Loucy (cell line): ENCODE data around the gene PGAP6.
A peak's percentile ranks its signal among the peaks of the same experiment; 100 is the strongest.

Experiments
- H2AFZ ChIP-seq: fragments of 200-600 bp; sonication (generic); 2 replicates; pipeline ENCODE4 v1.6.0; 2016; ENCODE audit warnings: antibody characterized with exemption, mild to moderate bottlenecking, low read length, moderate library complexity
- H3F3A ChIP-seq: fragments of 200-600 bp; 2 replicates; pipeline ENCODE4 v1.6.0; 2016; ENCODE audit warnings: antibody characterized with exemption, low read depth, mild to moderate bottlenecking
- H3K27me3 ChIP-seq: fragments of 200-600 bp; sonication (generic); 2 replicates; pipeline ENCODE4 v1.6.1; 2014; ENCODE audit warnings: low read length, mild to moderate bottlenecking; ENCODE audit not compliant: insufficient read depth, poor library complexity, severe bottlenecking
- H3K36me3 ChIP-seq: fragments of 200-600 bp; sonication (generic); 2 replicates; pipeline ENCODE4 v1.6.1; 2016; ENCODE audit warnings: low read length; ENCODE audit not compliant: insufficient read depth
- H3K4me1 ChIP-seq: fragments of 200-600 bp; sonication (generic); 2 replicates; pipeline ENCODE4 v1.5.1; 2014; ENCODE audit warnings: low read length, mild to moderate bottlenecking; ENCODE audit not compliant: insufficient read depth, poor library complexity, severe bottlenecking
- H3K4me2 ChIP-seq: fragments of 200-600 bp; sonication (generic); 2 replicates; pipeline ENCODE4 v1.6.0; 2014; ENCODE audit warnings: antibody characterized with exemption, low read length, low read depth, mild to moderate bottlenecking; ENCODE audit not compliant: poor library complexity, severe bottlenecking
- H3K4me3 ChIP-seq: fragments of 200-600 bp; sonication (generic); 2 replicates; pipeline ENCODE4 v1.5.1; 2014; ENCODE audit warnings: low read length, mild to moderate bottlenecking, mixed read lengths; ENCODE audit not compliant: poor library complexity, severe bottlenecking
- H3K79me2 ChIP-seq: fragments of 200-600 bp; sonication (generic); 2 replicates; pipeline ENCODE4 v1.6.1; 2014; ENCODE audit warnings: low read length; ENCODE audit not compliant: insufficient read depth
- H3K9ac ChIP-seq: fragments of 200-600 bp; sonication (generic); 2 replicates; pipeline ENCODE4 v1.6.0; 2014; ENCODE audit warnings: mild to moderate bottlenecking, low read depth, low read length, moderate library complexity; ENCODE audit not compliant: poor library complexity, severe bottlenecking
- H3K9me2 ChIP-seq: fragments of 200-600 bp; sonication (generic); replicated peaks from 2 replicates; pipeline ENCODE4 v1.6.1; 2016; ENCODE audit warnings: low read depth, low read length, mixed read lengths
- H3K9me3 ChIP-seq: fragments of 200-600 bp; sonication (generic); 2 replicates; pipeline ENCODE4 v1.6.1; 2014; ENCODE audit warnings: mild to moderate bottlenecking, antibody characterized with exemption, low read length, low read depth; ENCODE audit not compliant: insufficient read depth
- H4K20me1 ChIP-seq: fragments of 200-600 bp; sonication (generic); 2 replicates; pipeline ENCODE4 v1.6.0; 2014; ENCODE audit warnings: antibody characterized with exemption, low read length, mild to moderate bottlenecking; ENCODE audit not compliant: insufficient read depth, poor library complexity, severe bottlenecking
- CTCF ChIP-seq: fragments of 200-600 bp; sonication (generic); conservative IDR thresholded peaks from 2 replicates; pipeline ENCODE4 v1.5.1; 2014; ENCODE audit warnings: mild to moderate bottlenecking, antibody characterized with exemption, low read length
- EZH2phosphoT487 ChIP-seq: fragments of 200-600 bp; IDR thresholded peaks from 2 replicates; pipeline ENCODE4 v1.6.1; 2018; ENCODE audit warnings: antibody characterized with exemption, mild to moderate bottlenecking, moderate library complexity, borderline replicate concordance

The PGAP6 gene

GRCh38 chr16:396605-397004 lies 14.8 kb upstream of the PGAP6 start:
- no peaks in the 10 kb centered on the region for H3K27me3 ChIP-seq
- no peaks in the 10 kb centered on the region for H3K36me3 ChIP-seq
- H3K9ac ChIP-seq = peak overlapping the region; percentile 73
- H3F3A ChIP-seq = 0 out of 2 replicates have a peak, but pooled peaks cover 3% of the 10 kb centered on the region
- H3K4me1 ChIP-seq = peaks cover 4% of the 10 kb centered on the region
- H3K4me2 ChIP-seq = peak overlapping the region; percentile 89
- H4K20me1 ChIP-seq = no peaks in the 10 kb centered on the region
- no peaks in the 10 kb centered on the region for H3K79me2 ChIP-seq
- TF ChIP-seq EZH2phosphoT487 (no peak), CTCF (no peak)
- H2AFZ ChIP-seq = peak overlapping the region; percentile 95
- H3K9me3 ChIP-seq = no peaks in the 10 kb centered on the region
- no peaks in the 10 kb centered on the region for H3K9me2 ChIP-seq
- H3K4me3 ChIP-seq = peak overlapping the region; percentile 85

- Histone ChIP-seq H3K4me3 (peak overlapping the region; percentile 85), H3K79me2 (no peaks in the 10 kb centered on the region), H3K9me3 (no peaks in the 10 kb centered on the region), H3K27me3 (no peaks in the 10 kb centered on the region), H3K4me1 (peaks cover 4% of the 10 kb centered on the region), H3K4me2 (peak overlapping the region; percentile 89), H3K9me2 (no peaks in the 10 kb centered on the region), H4K20me1 (no peaks in the 10 kb centered on the region), H3K36me3 (no peaks in the 10 kb centered on the region), H2AFZ (peak overlapping the region; percentile 95), H3F3A (0 out of 2 replicates have a peak, but pooled peaks cover 3% of the 10 kb centered on the region), H3K9ac (peak overlapping the region; percentile 73)
- TF ChIP-seq EZH2phosphoT487 (no peak), CTCF (no peak)
Measured at GRCh38 chr16:396199-396598, 14.4 kb upstream of the PGAP6 start.

GRCh38 chr16:392450-393030 lies 10.8 kb upstream of the PGAP6 start:
- Histone ChIP-seq H3K4me2 (no peak overlapping the region), H3K4me1 (peaks cover 4% of the 10 kb centered on the region), H3K79me2 (no peaks in the 10 kb centered on the region), H3K9me3 (no peaks in the 10 kb centered on the region), H3K27me3 (no peaks in the 10 kb centered on the region), H3K9ac (no peak overlapping the region), H4K20me1 (no peaks in the 10 kb centered on the region), H2AFZ (no peak overlapping the region), H3K9me2 (no peaks in the 10 kb centered on the region), H3K36me3 (no peaks in the 10 kb centered on the region), H3F3A (0 out of 2 replicates have a peak, but pooled peaks cover 3% of the 10 kb centered on the region), H3K4me3 (no peak overlapping the region)
- TF ChIP-seq EZH2phosphoT487 = no peak
- TF ChIP-seq CTCF = no peak
